ENCODE results near the gene TMEM19. TPM values are rescaled to one million over a fixed set of nuclear protein-coding genes. Genes with fewer than 3 reads are reported as not detected.

Gene TMEM19
- total RNA-seq, 1 donor from 2014 or later = 39.3 TPM

Other genes with a start within 250 kb of the TMEM19 start
- gene LGR5, start 246.3 kb upstream of the TMEM19 start, total RNA-seq = 1.6 TPM
- 72.1 TPM for gene ZFC3H1, start 22.2 kb upstream of the TMEM19 start, total RNA-seq
- gene THAP2, start 21.8 kb upstream of the TMEM19 start, total RNA-seq = 5.5 TPM
- 82.8 TPM for gene RAB21, start 68.8 kb downstream of the TMEM19 start, total RNA-seq
- 52.1 TPM for gene TBC1D15, start 153.7 kb downstream of the TMEM19 start, total RNA-seq

Data from ureter (tissue), 1 donor.